Measurements from ENCODE around the gene VPS13D.
A peak's percentile ranks its signal among the peaks of the same experiment; 100 is the strongest.

VPS13D gene

GRCh38 chr1:12244078-12244477 is 14.2 kb downstream of the VPS13D start:
- no peak for DNase-seq

GRCh38 chr1:12244585-12244984 is 14.8 kb downstream of the VPS13D start:
- DNase-seq: no peak

- no peak for DNase-seq
These were observed 15.3 kb downstream of the VPS13D start for GRCh38 chr1:12245116-12245515.

DNA sequence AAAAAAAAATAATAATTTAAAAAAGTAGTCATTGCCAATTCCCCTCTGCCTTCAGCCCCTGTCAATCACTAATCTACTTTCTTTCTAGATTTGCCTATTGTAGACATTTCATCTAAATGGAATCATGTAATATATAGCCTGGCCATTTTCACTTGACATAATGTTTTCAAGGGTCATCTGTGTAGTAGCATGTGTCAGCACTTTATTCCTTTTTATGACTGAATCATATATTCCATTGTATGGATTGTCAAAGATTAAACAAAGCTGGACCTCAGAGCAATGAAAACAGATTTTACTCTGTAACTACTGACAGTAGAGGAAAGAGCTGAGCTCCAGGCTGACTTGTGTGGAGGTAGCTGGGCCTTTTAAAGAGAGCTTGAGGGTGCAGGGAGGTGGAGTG is 15.9 kb downstream of the VPS13D start:
- DNase-seq: no peak

DNA sequence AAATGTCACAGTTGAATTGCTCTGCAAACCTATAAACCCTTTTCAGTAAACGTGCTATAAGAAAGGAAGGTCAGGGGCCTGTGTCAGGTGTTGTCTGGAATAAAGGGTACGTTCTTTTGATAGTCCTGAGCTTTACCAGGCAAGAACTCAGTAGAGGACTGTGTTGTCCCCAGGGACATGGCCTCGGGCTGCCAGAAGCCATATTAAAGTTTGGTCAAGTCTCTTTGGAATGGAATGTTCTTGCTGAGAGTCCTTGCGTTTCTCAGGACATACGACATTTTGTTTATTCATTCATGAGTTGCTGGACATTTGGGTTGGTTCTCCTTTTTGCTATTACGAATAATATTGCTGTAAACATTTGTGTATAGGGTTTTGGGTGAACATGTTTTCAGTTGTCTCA is 16.8 kb downstream of the VPS13D start:
- no peak for DNase-seq

- DNase-seq: no peak
These were observed 19.4 kb downstream of the VPS13D start for GRCh38 chr1:12249181-12249580.

- no peak for DNase-seq
These were observed 19.9 kb downstream of the VPS13D start for GRCh38 chr1:12249748-12250147.

- DNase-seq: no peak
These were observed 21.6 kb downstream of the VPS13D start for GRCh38 chr1:12251442-12251841.

GRCh38 chr1:12255913-12256312 is 26.1 kb downstream of the VPS13D start:
- no peak for DNase-seq

DNA sequence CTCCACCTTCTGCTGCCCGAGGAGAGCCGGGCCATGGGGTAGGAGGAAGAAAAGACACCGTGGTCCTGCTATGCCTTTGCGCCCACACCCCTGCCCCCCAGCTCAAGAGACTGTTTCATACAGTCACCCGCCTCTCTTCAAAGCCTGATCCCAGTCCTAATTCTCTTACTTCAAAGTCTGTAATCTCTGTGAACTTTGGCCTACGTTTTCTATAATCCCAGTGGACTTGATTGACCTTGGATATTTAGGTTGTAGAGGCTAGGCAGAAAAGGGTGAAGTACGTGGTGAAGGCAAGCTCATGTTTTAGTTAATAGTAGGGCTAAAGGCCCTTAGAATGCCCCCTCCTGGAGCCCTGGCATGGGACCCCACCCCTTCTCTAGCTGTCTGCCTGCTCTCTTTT is 28.4 kb downstream of the VPS13D start:
- DNase-seq: no peak

DNA sequence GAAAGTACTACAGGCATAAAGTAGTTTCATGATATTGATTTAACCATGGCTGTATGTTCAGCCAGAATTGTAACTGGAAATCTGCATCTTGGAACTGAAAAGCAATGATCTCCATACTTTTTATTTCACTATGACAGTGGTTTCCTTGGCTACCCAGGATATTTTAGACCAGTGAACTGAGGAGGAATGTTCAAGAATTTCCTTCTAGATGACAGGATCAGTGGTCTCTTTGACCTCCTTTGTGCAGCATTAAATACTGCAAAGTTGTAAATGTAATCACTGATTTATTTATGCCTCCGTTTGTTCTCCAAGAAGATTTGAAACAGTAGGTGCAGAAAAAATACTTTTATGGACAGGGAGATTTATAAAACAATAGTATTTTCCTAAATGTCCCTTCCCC is 39.5 kb downstream of the VPS13D start:
- no peak for DNase-seq

- no peak for DNase-seq
These were observed 41.2 kb downstream of the VPS13D start for GRCh38 chr1:12271033-12271432.

DNA sequence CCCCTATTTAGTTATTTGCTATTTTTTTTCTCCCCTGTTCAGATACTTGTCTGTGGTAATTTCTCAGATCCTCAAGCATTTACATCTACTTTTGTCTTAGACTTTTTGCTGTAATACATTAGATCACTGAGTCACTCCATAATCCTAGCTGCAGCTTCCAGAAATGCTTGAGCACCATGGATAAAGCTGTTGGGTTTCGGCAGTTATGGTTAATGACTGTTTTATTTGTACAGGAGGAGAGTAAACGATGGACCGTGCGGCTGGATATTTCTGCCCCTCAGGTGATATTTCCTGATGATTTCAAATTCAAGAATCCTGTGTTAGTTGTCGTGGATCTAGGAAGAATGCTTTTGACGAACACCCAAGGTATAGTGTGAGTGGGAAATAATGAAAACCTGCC is 42.9 kb downstream of the VPS13D start:
- DNase-seq: no peak

DNA sequence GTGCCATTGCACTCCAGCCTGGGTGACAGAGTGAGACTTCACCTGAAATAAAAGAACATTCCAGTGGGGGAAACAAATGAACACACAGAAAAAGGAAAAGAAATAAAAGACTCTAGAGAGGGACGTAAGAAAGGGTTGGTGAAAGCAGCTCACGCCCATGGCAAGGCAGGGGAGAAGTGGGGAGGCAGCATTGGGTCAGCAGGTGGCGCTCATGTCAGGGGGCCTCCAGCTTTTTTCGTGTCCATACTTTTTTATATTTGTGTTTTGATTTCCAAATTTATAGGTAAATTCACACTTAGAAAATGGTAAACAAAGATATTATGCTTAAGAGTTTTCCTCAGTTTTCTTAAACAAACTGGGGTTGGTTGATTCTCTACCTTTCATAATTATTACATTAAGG is 45.5 kb downstream of the VPS13D start:
- DNase-seq: peak in 2 of 4 experiments; percentile 3 to 17

DNA sequence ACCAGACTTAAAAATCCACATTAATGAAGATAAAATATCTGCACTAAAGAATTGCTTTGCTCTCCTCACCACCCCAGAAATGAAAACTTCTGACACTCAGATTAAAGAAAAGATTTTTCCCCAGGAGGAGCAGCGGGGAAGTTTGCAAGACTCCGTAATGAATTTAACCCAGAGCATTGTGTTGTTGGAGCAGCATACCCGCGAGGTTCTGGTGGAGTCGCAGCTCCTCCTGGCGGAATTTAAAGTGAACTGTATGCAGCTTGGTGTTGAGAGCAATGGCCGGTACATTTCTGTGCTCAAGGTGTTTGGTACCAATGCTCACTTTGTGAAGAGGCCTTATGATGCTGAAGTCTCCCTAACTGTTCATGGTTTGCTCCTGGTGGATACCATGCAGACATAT is 46.4 kb downstream of the VPS13D start:
- DNase-seq: no peak

- DNase-seq: no peak
These were observed 49.2 kb downstream of the VPS13D start for GRCh38 chr1:12279003-12279402.

- DNase-seq: no peak
These were observed 50.1 kb downstream of the VPS13D start for GRCh38 chr1:12279728-12280464.

- no peak for DNase-seq
These were observed 52.3 kb downstream of the VPS13D start for GRCh38 chr1:12282142-12282541.

DNA sequence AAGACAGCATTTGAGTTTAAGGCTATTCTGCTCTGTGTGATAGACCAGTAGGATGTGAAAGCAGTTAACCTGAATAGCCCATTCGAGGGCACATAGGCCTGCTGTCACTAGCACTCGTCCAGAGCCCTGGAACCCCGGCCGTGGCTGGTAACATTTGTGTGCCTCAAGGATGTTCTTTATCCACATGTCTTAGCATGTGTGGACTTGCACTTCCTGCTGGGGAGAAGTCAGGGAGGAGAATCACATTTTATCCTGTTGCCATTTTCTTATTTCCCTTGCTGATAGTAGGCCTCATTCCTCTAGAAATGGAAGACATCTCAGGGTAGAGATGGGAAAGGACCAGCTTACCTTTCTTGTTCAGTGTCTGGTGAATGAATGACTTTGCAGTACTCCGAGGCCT is 54.7 kb downstream of the VPS13D start:
- no peak for DNase-seq

DNA sequence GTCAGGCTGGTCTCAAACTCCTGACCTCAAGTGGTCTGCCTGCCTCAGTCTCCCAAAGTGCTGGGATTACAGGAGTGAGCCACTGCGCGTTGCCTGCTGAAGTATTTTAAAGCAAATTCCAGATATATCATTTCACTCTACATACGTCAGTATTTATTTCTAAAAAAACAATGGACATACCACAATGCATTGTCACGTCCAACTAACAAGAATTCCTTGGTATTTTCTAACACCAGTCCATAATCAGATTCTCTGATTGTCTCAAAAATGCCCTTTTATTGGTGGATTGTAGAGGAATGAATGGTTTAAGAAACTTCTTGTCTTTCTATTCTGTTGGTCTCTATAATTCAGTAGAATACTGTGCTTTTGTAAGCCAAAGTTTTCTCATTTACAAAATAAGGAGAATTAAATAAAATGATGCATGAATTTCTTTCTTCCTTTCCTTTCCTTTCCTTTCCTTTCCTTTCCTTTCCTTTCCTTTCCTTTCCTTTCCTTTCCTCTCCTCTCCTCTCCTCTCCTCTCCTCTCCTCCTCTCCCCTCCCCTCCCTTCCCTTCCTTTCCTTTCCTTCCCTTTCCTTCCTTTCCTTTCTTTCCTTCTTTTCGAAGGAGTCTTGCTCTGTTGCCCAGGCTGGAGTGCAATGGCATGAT is 55.8 kb downstream of the VPS13D start:
- DNase-seq: no peak

DNA sequence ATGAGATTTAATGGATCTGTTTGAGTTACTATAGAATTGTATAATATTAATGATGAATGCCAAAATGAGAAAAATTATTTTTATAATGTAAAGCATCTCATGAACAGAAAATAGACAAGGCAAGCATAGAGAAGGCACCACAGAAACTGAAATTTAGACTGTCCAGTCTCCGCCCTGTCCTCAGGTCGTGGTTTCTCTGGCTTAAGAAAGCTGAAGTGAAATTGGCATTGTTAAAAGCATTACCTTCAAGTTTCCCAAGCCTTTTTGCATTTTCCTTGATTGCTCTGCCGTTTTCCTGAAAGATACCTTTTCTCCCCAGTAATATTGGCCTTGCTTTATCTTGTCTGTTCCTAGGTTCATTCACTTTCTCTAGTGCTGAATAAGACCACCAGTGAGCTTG is 58.0 kb downstream of the VPS13D start:
- DNase-seq: no peak

GRCh38 chr1:12290828-12291227 is 61.0 kb downstream of the VPS13D start:
- no peak for DNase-seq

GRCh38 chr1:12293416-12293815 is 63.6 kb downstream of the VPS13D start:
- DNase-seq: no peak

DNA sequence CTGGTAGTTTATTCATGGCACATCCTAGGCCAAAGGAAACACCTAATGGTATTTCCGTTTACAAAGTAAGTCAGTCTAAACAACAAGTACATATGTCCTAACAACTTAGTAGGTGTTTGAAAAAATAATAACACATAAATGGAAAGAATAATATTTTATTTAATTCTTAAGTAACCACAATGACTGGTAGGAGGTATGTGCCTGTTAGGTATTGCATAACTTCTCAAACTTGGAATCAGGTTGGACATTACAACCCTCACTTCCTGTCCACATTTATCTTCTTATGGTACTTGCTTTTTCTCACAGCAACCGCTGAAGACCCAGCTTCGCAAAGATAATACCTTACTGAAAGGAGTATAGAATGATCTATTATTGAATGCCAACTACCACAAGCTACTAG is 64.2 kb downstream of the VPS13D start:
- no peak for DNase-seq

- DNase-seq: no peak
These were observed 66.2 kb downstream of the VPS13D start for GRCh38 chr1:12296016-12296415.
